Liver (tissue), 9 donors: ENCODE measurements around the gene RAB3B. TPM values are rescaled to one million over a fixed set of nuclear protein-coding genes. Genes with fewer than 3 reads are reported as not detected.

ENCODE experiments used
- DNase-seq: peaks from one replicate; pipeline ENCODE4 v3.0.0-alpha.2; 2017; ENCODE audit warnings: low spot score
- H3K27ac ChIP-seq, 2 donors: one replicate each; pipeline ENCODE4 v1.7.0; 2013; ENCODE audit warnings: inconsistent platforms in 2 of 2, low read length in 2 of 2, control low read depth in 1 of 2, low read depth in 1 of 2, mild to moderate bottlenecking in 1 of 2
- H3K27me3 ChIP-seq, 4 donors: one replicate each; pipeline versions ENCODE4 v1.6.1 to v1.7.0; 2013; ENCODE audit warnings: low read length in 3 of 4, inconsistent platforms in 1 of 4, mild to moderate bottlenecking in 1 of 4, moderate library complexity in 1 of 4; ENCODE audit not compliant: control insufficient read depth in 4 of 4, insufficient read depth in 4 of 4
- H3K36me3 ChIP-seq, 4 donors: one replicate each; pipeline versions ENCODE4 v1.6.1 to v1.7.0; 2013; ENCODE audit warnings: low read length in 3 of 4, mild to moderate bottlenecking in 3 of 4, low read depth in 1 of 4, moderate library complexity in 1 of 4; ENCODE audit not compliant: control insufficient read depth in 4 of 4, insufficient read depth in 3 of 4
- H3K4me1 ChIP-seq, 4 donors: one replicate each; pipeline versions ENCODE4 v1.6.1 to v1.7.0; 2013; ENCODE audit warnings: low read length in 3 of 4, mild to moderate bottlenecking in 3 of 4, moderate library complexity in 1 of 4; ENCODE audit not compliant: control insufficient read depth in 4 of 4, insufficient read depth in 4 of 4
- H3K4me3 ChIP-seq, 3 donors: one replicate each; pipeline versions ENCODE4 v1.6.1 to v1.7.0; 2013; ENCODE audit warnings: low read length in 3 of 3, control low read depth in 1 of 3, low read depth in 1 of 3, mild to moderate bottlenecking in 1 of 3
- H3K9ac ChIP-seq, 2 donors: one replicate each; pipeline ENCODE4 v1.7.0; 2013; ENCODE audit warnings: low read length in 2 of 2, mild to moderate bottlenecking in 2 of 2, moderate library complexity in 2 of 2, control low read depth in 1 of 2, low read depth in 1 of 2
- H3K9me3 ChIP-seq, 4 donors: one replicate each; pipeline versions ENCODE4 v1.6.1 to v1.7.0; 2013; ENCODE audit warnings: low read length in 3 of 4; ENCODE audit not compliant: control insufficient read depth in 4 of 4
- ATF3 ChIP-seq: IDR thresholded peaks from 2 replicates; pipeline ENCODE4 v1.6.1; 2016; ENCODE audit warnings: antibody characterized with exemption
- CTCF ChIP-seq: fragments of 150-350 bp; IDR thresholded peaks from 2 replicates; pipeline ENCODE4 v1.5.1; 2017; ENCODE audit warnings: improper control_type of control experiment, low read depth, low read length; ENCODE audit not compliant: missing input control
- EGR1 ChIP-seq, 2 donors: IDR thresholded peaks; 2 replicates each; pipeline ENCODE4 v1.6.1; 2016 to 2018; ENCODE audit warnings: antibody characterized with exemption in 2 of 2, low read depth in 2 of 2
- FOXA1 ChIP-seq: IDR thresholded peaks from 2 replicates; pipeline ENCODE4 v1.6.1; 2016; ENCODE audit warnings: antibody characterized with exemption
- FOXA2 ChIP-seq: IDR thresholded peaks from 2 replicates; pipeline ENCODE4 v1.6.1; 2016; ENCODE audit warnings: antibody characterized with exemption
- GABPA ChIP-seq, 2 donors: IDR thresholded peaks in 1 of 2; conservative IDR thresholded peaks in 1 of 2; 2 replicates each; pipeline ENCODE4 v1.6.1; 2016; ENCODE audit warnings: antibody characterized with exemption in 2 of 2, mild to moderate bottlenecking in 1 of 2, moderate library complexity in 1 of 2
- HNF4A ChIP-seq, 2 donors: conservative IDR thresholded peaks; 2 replicates each; pipeline ENCODE4 v1.6.1; 2016; ENCODE audit warnings: antibody characterized with exemption in 2 of 2, mild to moderate bottlenecking in 2 of 2
- HNF4G ChIP-seq: IDR thresholded peaks from 2 replicates; pipeline ENCODE4 v1.6.1; 2016; ENCODE audit warnings: antibody characterized with exemption
- JUND ChIP-seq, 2 donors: IDR thresholded peaks; 2 replicates each; pipeline ENCODE4 v1.6.1; 2016; ENCODE audit warnings: antibody characterized with exemption in 2 of 2
- NR2F2 ChIP-seq: IDR thresholded peaks from 2 replicates; pipeline ENCODE4 v1.6.1; 2016; ENCODE audit warnings: antibody characterized with exemption
- RAD21 ChIP-seq, 2 donors: IDR thresholded peaks; 2 replicates each; pipeline ENCODE4 v1.6.1; 2016; ENCODE audit warnings: antibody characterized with exemption in 2 of 2, mild to moderate bottlenecking in 2 of 2
- REST ChIP-seq: IDR thresholded peaks from 2 replicates; pipeline ENCODE4 v1.6.1; 2016; ENCODE audit warnings: antibody characterized with exemption, mild to moderate bottlenecking
- RXRA ChIP-seq, 2 donors: IDR thresholded peaks; 2 replicates each; pipeline ENCODE4 v1.6.1; 2017 to 2018; ENCODE audit warnings: antibody characterized with exemption in 2 of 2, mild to moderate bottlenecking in 1 of 2
- SP1 ChIP-seq: IDR thresholded peaks from 2 replicates; pipeline ENCODE4 v1.6.1; 2018; ENCODE audit warnings: antibody characterized with exemption, mild to moderate bottlenecking
- TAF1 ChIP-seq: conservative IDR thresholded peaks from 2 replicates; pipeline ENCODE4 v1.6.1; 2016; ENCODE audit warnings: antibody characterized with exemption, mild to moderate bottlenecking
- YY1 ChIP-seq: IDR thresholded peaks from 2 replicates; pipeline ENCODE4 v1.6.1; 2016; ENCODE audit warnings: antibody characterized with exemption, mild to moderate bottlenecking
- ZBTB33 ChIP-seq: IDR thresholded peaks from 2 replicates; pipeline ENCODE4 v1.6.1; 2016; ENCODE audit warnings: antibody characterized with exemption
- WGBS: extraction: QIAGEN DNeasy Blood & Tissue Kit; methylation state at CpG from one replicate; pipeline ENCODE4 v1.1.7; 2013; 5-methylcytosine and 5-hydroxymethylcytosine counted together
- polyA plus RNA-seq, 2 donors: library from polyadenylated mRNA; stranded (reverse) in 1 of 2; unstranded in 1 of 2; fragments of 200-250 nt in 1 of 2; fragments of >200 nt in 1 of 2; fragmentation: Nextera tagmentation in 1 of 2; extraction: Ambion mirVana in 1 of 2; gene quantifications; one replicate each; pipeline versions ENCODE4 v1.2.1 to v1.2.3, GENCODE V29; 2013 to 2015
- total RNA-seq, 2 donors: library from RNA; depleted of rRNA; stranded (reverse); fragments of >200 nt; gene quantifications; one replicate each; pipeline ENCODE4 v1.2.3, GENCODE V29; 2014
- TF ChIP-seq, protein P1 (sequence below): IDR thresholded peaks from 2 replicates; pipeline ENCODE4 v1.6.1; 2016; ENCODE audit warnings: antibody characterized with exemption
- donor health status: healthy.
- donor health status: healthy.
- donor health status: healthy.
- donor health status: healthy.
- donor health status: healthy.

The RAB3B gene
- total and polyA plus RNA-seq, 4 donors = 0.17 to 5.4 (median 0.32) TPM

DNA sequence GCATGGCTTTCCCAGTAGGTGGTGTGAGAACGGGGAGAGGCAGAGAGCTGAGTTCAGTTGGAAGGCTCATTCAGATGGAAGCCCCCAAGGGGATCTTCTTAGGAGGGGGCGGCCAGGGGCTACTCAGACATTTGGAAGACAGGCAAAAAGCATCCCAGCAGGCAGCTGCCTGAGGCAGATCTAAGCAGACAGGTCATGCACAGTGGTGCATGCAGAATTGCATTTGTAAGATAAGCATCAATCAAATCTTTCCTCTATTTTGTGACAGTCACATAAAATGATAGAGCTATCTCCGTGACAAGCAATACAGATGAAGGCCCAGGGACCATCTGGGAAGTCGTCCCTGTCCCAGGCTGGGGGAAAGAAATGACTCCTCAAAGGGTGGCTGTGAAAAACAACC lies 3.8 kb downstream of the RAB3B start:
- Histone ChIP-seq H3K4me1 (peaks cover 0 to 2% (median 0%) of the 10 kb centered on the region in 4 donors), H3K36me3 (no peaks in the 10 kb centered on the region), H3K4me3 (no peak overlapping the region), H3K27me3 (peaks cover 0 to 3% (median 0%) of the 10 kb centered on the region in 4 donors), H3K9me3 (no peaks in the 10 kb centered on the region), H3K9ac (no peak overlapping the region), H3K27ac (no peak overlapping the region)
- DNase-seq = no peak
- no peak for TF ChIP-seq YY1
- no peak for TF ChIP-seq EGR1 (IDR thresholded peaks at IDR 0.05; ENCODE audit: low read depth in 2 of 2)
- no peak for TF ChIP-seq FOXA1
- TF ChIP-seq REST = no peak
- TF ChIP-seq CTCF = no peak
- TF ChIP-seq TAF1 = no peak
- no peak for TF ChIP-seq NR2F2
- TF ChIP-seq RAD21 (IDR thresholded peaks at IDR 0.05) = no peak
- no peak for TF ChIP-seq SP1
- TF ChIP-seq ATF3 = no peak
- TF ChIP-seq HNF4G = no peak
- no peak for TF ChIP-seq JUND (IDR thresholded peaks at IDR 0.05)
- TF ChIP-seq FOXA2 = no peak
- no peak for TF ChIP-seq RXRA (IDR thresholded peaks at IDR 0.05)
- TF ChIP-seq, protein P1, sequence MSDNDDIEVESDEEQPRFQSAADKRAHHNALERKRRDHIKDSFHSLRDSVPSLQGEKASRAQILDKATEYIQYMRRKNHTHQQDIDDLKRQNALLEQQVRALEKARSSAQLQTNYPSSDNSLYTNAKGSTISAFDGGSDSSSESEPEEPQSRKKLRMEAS = no peak
- no peak for TF ChIP-seq HNF4A (conservative IDR thresholded peaks at IDR 0.05)
- no peak for TF ChIP-seq ZBTB33
- no peak for TF ChIP-seq GABPA (IDR thresholded peaks at IDR 0.05 in 1 of 2, conservative IDR thresholded peaks at IDR 0.05 in 1 of 2)
- WGBS = 92% methylated on average over 4 of the region's 4 CpGs
